GM10266 (cell line): ENCODE measurements around the gene SCD5.
A peak's percentile ranks its signal among the peaks of the same experiment; 100 is the strongest.

ENCODE experiments used
- DNase-seq: peaks from one replicate; pipeline ENCODE4 v3.0.0; 2012; ENCODE audit errors: extremely low spot score
- CTCF ChIP-seq: IDR thresholded peaks from 2 replicates; pipeline ENCODE4 v1.5.1; 2012; ENCODE audit warnings: mild to moderate bottlenecking, low read depth; ENCODE audit not compliant: control insufficient read depth, insufficient read depth; ENCODE audit errors: missing control alignments

SCD5 gene

GRCh38 chr4:82721819-82722423, 76.7 kb downstream of the SCD5 start:
- peak; percentile 66 for TF ChIP-seq CTCF
- DNase-seq = peak; percentile 16

DNA sequence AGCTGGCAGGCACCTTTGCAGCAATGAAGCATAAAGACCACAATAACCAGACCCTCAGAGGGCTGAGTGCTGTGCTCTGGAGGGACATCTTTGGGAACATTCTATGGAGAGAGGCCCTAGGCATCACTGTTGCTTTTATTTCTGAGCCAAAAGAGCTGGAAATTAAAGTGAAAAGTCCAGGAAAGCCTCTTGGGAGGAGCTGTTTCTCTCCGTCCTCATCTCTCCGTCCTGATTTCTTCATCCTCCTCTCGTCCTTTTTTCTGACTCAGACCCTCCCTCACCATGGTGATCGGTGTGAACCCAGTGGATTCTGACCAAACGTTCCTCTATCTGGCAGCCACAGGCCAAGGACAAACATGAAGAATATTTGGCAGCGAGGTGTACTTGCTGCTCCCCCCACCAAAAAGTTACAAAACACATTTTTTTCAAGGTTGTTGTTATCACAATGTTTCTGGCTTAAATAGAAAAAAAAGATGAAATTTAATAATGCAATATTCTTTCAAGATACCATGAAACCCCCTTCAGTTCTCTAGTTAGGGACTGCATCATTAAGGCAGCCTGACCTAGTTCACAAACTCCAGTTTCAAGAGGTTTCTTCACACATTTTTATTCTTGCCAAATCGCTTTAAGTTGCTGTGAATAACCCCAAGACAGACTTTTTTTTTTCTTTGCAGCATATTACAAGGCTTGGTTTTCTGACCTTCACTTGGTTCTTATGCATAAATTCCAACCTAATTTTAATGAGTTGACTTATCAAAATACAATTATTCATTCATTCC, 80.2 kb downstream of the SCD5 start:
- no peak for TF ChIP-seq CTCF
- no peak for DNase-seq

GRCh38 chr4:82715731-82716617, 82.6 kb downstream of the SCD5 start:
- no peak for TF ChIP-seq CTCF
- no peak for DNase-seq

DNA sequence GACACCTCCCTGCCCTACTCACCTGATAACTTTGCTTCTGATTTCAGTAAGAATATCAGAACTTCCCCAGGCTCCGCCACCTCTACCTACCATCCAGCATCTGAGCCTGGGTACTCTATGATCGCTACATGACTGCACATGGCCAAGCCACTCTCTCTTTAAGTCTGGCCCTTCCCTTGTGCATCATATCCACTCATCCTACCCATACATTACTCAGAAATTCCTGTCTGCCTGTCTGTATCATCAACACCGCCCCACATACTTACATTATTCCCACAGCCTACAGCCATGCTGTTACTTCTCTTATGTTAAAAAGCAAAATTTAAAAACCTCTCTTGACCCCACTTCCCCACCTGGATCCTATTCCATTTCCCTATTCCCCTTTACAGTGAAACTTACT, 84.7 kb downstream of the SCD5 start:
- DNase-seq = no peak
- no peak for TF ChIP-seq CTCF

GRCh38 chr4:82712561-82712960, 86.0 kb downstream of the SCD5 start:
- DNase-seq = no peak
- no peak for TF ChIP-seq CTCF

DNA sequence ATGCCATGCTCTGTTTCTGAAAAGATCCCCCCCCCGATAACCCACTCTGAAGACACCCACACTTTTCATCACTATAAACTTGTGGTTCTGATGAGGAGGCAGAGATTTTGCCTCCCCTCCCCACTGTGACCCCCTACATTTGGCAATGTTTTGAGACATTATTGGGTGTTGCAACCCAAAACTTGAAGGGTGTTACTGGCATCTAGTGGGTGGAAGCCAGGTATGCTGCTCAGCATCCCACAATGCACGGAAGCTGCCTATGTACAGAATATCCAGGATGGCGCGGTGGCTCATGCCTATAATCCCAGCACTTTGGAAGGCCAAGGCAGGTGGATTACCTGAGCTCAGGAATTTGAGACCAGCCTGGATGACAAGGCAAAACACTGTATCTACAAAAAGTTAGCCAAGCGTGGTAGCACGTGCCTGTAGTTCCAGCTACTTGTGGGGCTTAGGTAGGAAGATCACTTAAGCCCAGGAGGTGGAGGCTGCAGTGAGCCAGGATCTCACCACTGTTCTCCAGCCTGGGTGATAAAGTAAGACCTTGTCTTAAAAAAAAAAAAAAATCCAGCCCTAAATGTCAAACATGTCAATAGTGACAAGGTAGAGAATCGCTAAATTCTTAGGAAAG, 87.3 kb downstream of the SCD5 start:
- no peak for DNase-seq
- no peak for TF ChIP-seq CTCF
